ENCODE results near the gene SCGB3A1.

Gene SCGB3A1

DNA sequence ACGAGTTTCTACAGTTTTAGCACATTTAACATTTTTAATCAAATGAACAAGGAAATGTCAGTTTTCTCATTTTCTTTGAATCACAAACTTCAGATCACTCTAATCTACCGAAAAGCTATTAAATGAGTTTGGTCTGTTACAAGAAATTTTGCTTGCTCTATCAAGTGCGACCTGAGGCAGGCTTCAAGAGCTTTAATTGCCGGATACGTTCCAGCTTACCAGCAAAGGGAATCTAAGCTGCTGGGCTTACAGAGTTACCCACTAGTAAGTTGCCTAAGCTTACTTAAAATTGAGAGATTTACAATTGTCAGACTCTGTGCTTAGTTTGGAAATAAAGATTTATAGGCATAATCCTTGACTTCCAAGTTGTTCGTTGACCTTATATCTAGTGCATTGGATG, 10.6 kb downstream of the SCGB3A1 start:
- no peak overlapping the region for H3K4ac ChIP-seq (ENCODE audit: low read length)
- H4K91ac ChIP-seq (ENCODE audit: low read depth, low read length, poor library complexity), result no peak overlapping the region
- no peak overlapping the region for H2BK15ac ChIP-seq (ENCODE audit: low read length)
- no peak overlapping the region for H2AK5ac ChIP-seq (ENCODE audit: low read depth, low read length)
- no peaks in the 10 kb centered on the region for H3K27me3 ChIP-seq (ENCODE audit: control insufficient read depth in 3 of 3, insufficient read depth in 3 of 3, low read depth in 1 of 3, low read length in 3 of 3)
- no peak for DNase-seq (ENCODE audit: low spot score)
- H3K14ac ChIP-seq (ENCODE audit: low read length), result no peak overlapping the region
- no peaks in the 10 kb centered on the region for H3K79me1 ChIP-seq (ENCODE audit: low read depth, low read length)
- H3K4me3 ChIP-seq (ENCODE audit: low read length in 2 of 2), result no peak overlapping the region
- no peak overlapping the region for H2BK5ac ChIP-seq (ENCODE audit: low read length)
- H3K27ac ChIP-seq (replicated peaks; ENCODE audit: low read length), result no peak overlapping the region
- H2BK120ac ChIP-seq (ENCODE audit: low read depth, low read length), result no peak overlapping the region
- H3K4me2 ChIP-seq (ENCODE audit: insufficient read depth, low read length, poor library complexity, severe bottlenecking), result no peak overlapping the region
- no peak overlapping the region for H2BK12ac ChIP-seq (ENCODE audit: low read length)
- H3K9ac ChIP-seq (ENCODE audit: low read depth, low read length, poor library complexity), result no peak overlapping the region
- H4K8ac ChIP-seq (ENCODE audit: low read depth, low read length), result no peak overlapping the region
- peaks cover 6 to 35% of the 10 kb centered on the region in 2 donors for H3K36me3 ChIP-seq (replicated peaks in 1 of 2; ENCODE audit: control insufficient read depth in 2 of 2, insufficient read depth in 2 of 2, low read length in 2 of 2)
- H3K9me3 ChIP-seq (replicated peaks in 1 of 2; ENCODE audit: control insufficient read depth in 2 of 2, insufficient read depth in 1 of 2, low read depth in 1 of 2, low read length in 2 of 2), result no peaks in the 10 kb centered on the region
- H3K4me1 ChIP-seq (ENCODE audit: control insufficient read depth in 2 of 2, insufficient read depth in 1 of 2, low read depth in 1 of 2, low read length in 2 of 2), result no peaks in the 10 kb centered on the region
- WGBS, 2 donors (ENCODE audit: extremely low coverage in 2 of 2, insufficient read length in 2 of 2, insufficient replicate concordance in 1 of 2), result no CpG with 5 or more reads among the region's 6 CpGs
- H3K23ac ChIP-seq (ENCODE audit: low read depth, low read length, poor library complexity), result no peak overlapping the region
- no peak overlapping the region for H3K18ac ChIP-seq (ENCODE audit: low read length)
- no peak overlapping the region for H2AFZ ChIP-seq (ENCODE audit: low read length)

DNA sequence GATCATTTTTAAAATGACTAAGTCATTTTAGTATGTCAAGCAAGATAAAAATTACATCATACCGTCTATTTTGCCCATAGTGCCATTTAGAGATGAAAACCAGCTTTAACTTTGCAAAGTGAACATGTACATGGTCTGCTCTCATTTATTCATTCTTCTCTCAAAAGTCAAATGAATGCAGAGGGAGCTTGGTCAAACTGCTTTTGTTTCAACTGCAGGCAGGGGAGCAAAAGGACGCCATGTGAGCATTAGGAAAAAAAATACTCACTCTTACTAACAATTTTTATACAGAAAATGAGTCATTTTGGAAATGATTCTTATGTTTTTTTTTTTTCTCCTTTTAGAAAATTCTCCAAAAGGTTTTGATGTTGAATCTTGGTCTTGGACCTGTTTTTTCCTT, 15.7 kb downstream of the SCGB3A1 start:
- H4K8ac ChIP-seq (ENCODE audit: low read depth, low read length), result no peak overlapping the region
- H3K4me1 ChIP-seq (ENCODE audit: control insufficient read depth in 2 of 2, insufficient read depth in 1 of 2, low read depth in 1 of 2, low read length in 2 of 2), result no peaks in the 10 kb centered on the region
- no peak overlapping the region for H3K4ac ChIP-seq (ENCODE audit: low read length)
- no peak overlapping the region for H3K14ac ChIP-seq (ENCODE audit: low read length)
- no peak overlapping the region for H3K23ac ChIP-seq (ENCODE audit: low read depth, low read length, poor library complexity)
- H3K9me3 ChIP-seq (replicated peaks in 1 of 2; ENCODE audit: control insufficient read depth in 2 of 2, insufficient read depth in 1 of 2, low read depth in 1 of 2, low read length in 2 of 2), result no peaks in the 10 kb centered on the region
- no peak overlapping the region for H2AFZ ChIP-seq (ENCODE audit: low read length)
- H4K91ac ChIP-seq (ENCODE audit: low read depth, low read length, poor library complexity), result no peak overlapping the region
- H2AK5ac ChIP-seq (ENCODE audit: low read depth, low read length), result no peak overlapping the region
- H2BK5ac ChIP-seq (ENCODE audit: low read length), result no peak overlapping the region
- no peak overlapping the region for H3K18ac ChIP-seq (ENCODE audit: low read length)
- no peak overlapping the region for H3K27ac ChIP-seq (replicated peaks; ENCODE audit: low read length)
- WGBS, 2 donors (ENCODE audit: extremely low coverage in 2 of 2, insufficient read length in 2 of 2, insufficient replicate concordance in 1 of 2), result no CpG with 5 or more reads among the region's 2 CpGs
- H3K9ac ChIP-seq (ENCODE audit: low read depth, low read length, poor library complexity), result no peak overlapping the region
- H3K4me3 ChIP-seq (ENCODE audit: low read length in 2 of 2), result no peak overlapping the region
- H3K79me1 ChIP-seq (ENCODE audit: low read depth, low read length), result no peaks in the 10 kb centered on the region
- H3K27me3 ChIP-seq (ENCODE audit: control insufficient read depth in 3 of 3, insufficient read depth in 3 of 3, low read depth in 1 of 3, low read length in 3 of 3), result no peaks in the 10 kb centered on the region
- no peak overlapping the region for H2BK120ac ChIP-seq (ENCODE audit: low read depth, low read length)
- no peak overlapping the region for H2BK15ac ChIP-seq (ENCODE audit: low read length)
- H3K4me2 ChIP-seq (ENCODE audit: insufficient read depth, low read length, poor library complexity, severe bottlenecking), result no peak overlapping the region
- no peak for DNase-seq (ENCODE audit: low spot score)
- H2BK12ac ChIP-seq (ENCODE audit: low read length), result no peak overlapping the region
- H3K36me3 ChIP-seq (replicated peaks in 1 of 2; ENCODE audit: control insufficient read depth in 2 of 2, insufficient read depth in 2 of 2, low read length in 2 of 2), result peaks cover 19 to 87% of the 10 kb centered on the region in 2 donors

DNA sequence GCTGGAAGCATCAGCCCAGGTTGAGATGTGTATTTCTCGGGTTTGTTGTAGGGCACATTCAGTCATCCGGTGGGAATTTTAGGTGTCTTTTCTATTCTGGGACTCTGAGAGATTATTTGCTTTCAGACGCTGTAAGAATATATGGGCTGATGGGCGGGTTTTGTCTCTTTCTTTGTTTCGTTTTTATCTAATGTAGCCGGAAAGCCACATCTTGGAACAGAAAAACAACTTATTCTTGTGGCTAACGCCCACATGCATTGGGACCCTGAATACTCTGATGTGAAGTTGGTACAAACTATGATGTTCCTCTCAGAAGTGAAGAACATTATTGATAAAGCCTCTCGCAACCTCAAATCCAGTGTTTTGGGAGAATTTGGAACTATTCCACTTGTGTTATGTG, 22.4 kb downstream of the SCGB3A1 start:
- Histone ChIP-seq H2BK5ac (ENCODE audit: low read length) (no peak overlapping the region), H3K9me3 (replicated peaks in 1 of 2; ENCODE audit: control insufficient read depth in 2 of 2, insufficient read depth in 1 of 2, low read depth in 1 of 2, low read length in 2 of 2) (no peaks in the 10 kb centered on the region), H2AK5ac (ENCODE audit: low read depth, low read length) (no peak overlapping the region), H3K4me2 (ENCODE audit: insufficient read depth, low read length, poor library complexity, severe bottlenecking) (no peak overlapping the region), H3K4ac (ENCODE audit: low read length) (no peak overlapping the region), H3K36me3 (replicated peaks in 1 of 2; ENCODE audit: control insufficient read depth in 2 of 2, insufficient read depth in 2 of 2, low read length in 2 of 2) (peaks cover 28 to 100% of the 10 kb centered on the region in 2 donors), H3K27ac (replicated peaks; ENCODE audit: low read length) (no peak overlapping the region), H3K4me1 (ENCODE audit: control insufficient read depth in 2 of 2, insufficient read depth in 1 of 2, low read depth in 1 of 2, low read length in 2 of 2) (no peaks in the 10 kb centered on the region), H3K79me1 (ENCODE audit: low read depth, low read length) (no peaks in the 10 kb centered on the region), H4K8ac (ENCODE audit: low read depth, low read length) (no peak overlapping the region), H3K27me3 (ENCODE audit: control insufficient read depth in 3 of 3, insufficient read depth in 3 of 3, low read depth in 1 of 3, low read length in 3 of 3) (no peaks in the 10 kb centered on the region), H2BK120ac (ENCODE audit: low read depth, low read length) (no peak overlapping the region), H3K4me3 (ENCODE audit: low read length in 2 of 2) (no peak overlapping the region), H2BK15ac (ENCODE audit: low read length) (no peak overlapping the region), H3K18ac (ENCODE audit: low read length) (no peak overlapping the region), H3K23ac (ENCODE audit: low read depth, low read length, poor library complexity) (no peak overlapping the region), H3K14ac (ENCODE audit: low read length) (no peak overlapping the region), H2BK12ac (ENCODE audit: low read length) (no peak overlapping the region), H4K91ac (ENCODE audit: low read depth, low read length, poor library complexity) (no peak overlapping the region), H2AFZ (ENCODE audit: low read length) (no peak overlapping the region), H3K9ac (ENCODE audit: low read depth, low read length, poor library complexity) (no peak overlapping the region)
- WGBS, 2 donors (ENCODE audit: extremely low coverage in 2 of 2, insufficient read length in 2 of 2, insufficient replicate concordance in 1 of 2), result no CpG with 5 or more reads among the region's 8 CpGs
- DNase-seq (ENCODE audit: low spot score), result no peak

DNA sequence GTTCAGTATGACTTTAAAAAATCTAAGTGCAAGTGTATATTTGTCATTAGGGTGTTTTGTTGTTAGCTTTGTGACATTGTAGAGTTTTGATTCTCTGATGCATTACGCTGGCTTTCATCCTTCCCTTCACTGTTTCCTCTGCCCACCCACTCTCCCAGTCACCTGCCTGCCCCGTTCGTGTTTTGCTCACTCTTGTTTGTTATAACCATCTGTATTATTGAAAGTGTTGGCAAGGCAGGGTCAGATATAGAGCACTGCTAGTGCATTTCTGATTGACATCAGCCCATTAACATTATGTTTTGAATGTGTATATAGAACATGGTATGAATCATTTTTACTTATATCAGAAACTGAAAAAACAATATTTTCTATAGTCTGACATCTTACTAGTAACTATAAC, 27.3 kb downstream of the SCGB3A1 start:
- Histone ChIP-seq H2BK5ac (ENCODE audit: low read length) (no peak overlapping the region), H2BK15ac (ENCODE audit: low read length) (no peak overlapping the region), H3K4me2 (ENCODE audit: insufficient read depth, low read length, poor library complexity, severe bottlenecking) (no peak overlapping the region), H3K79me1 (ENCODE audit: low read depth, low read length) (peaks cover 2% of the 10 kb centered on the region), H3K14ac (ENCODE audit: low read length) (no peak overlapping the region), H2AK5ac (ENCODE audit: low read depth, low read length) (no peak overlapping the region), H3K4me1 (ENCODE audit: control insufficient read depth in 2 of 2, insufficient read depth in 1 of 2, low read depth in 1 of 2, low read length in 2 of 2) (no peaks in the 10 kb centered on the region), H3K4ac (ENCODE audit: low read length) (no peak overlapping the region), H3K9me3 (replicated peaks in 1 of 2; ENCODE audit: control insufficient read depth in 2 of 2, insufficient read depth in 1 of 2, low read depth in 1 of 2, low read length in 2 of 2) (peaks cover 0 to 10% of the 10 kb centered on the region in 2 donors), H2AFZ (ENCODE audit: low read length) (no peak overlapping the region), H3K27ac (replicated peaks; ENCODE audit: low read length) (no peak overlapping the region), H4K8ac (ENCODE audit: low read depth, low read length) (no peak overlapping the region), H3K36me3 (replicated peaks in 1 of 2; ENCODE audit: control insufficient read depth in 2 of 2, insufficient read depth in 2 of 2, low read length in 2 of 2) (peaks cover 18 to 93% of the 10 kb centered on the region in 2 donors), H3K4me3 (ENCODE audit: low read length in 2 of 2) (no peak overlapping the region), H2BK120ac (ENCODE audit: low read depth, low read length) (no peak overlapping the region), H2BK12ac (ENCODE audit: low read length) (no peak overlapping the region), H3K23ac (ENCODE audit: low read depth, low read length, poor library complexity) (no peak overlapping the region), H3K27me3 (ENCODE audit: control insufficient read depth in 3 of 3, insufficient read depth in 3 of 3, low read depth in 1 of 3, low read length in 3 of 3) (no peaks in the 10 kb centered on the region), H4K91ac (ENCODE audit: low read depth, low read length, poor library complexity) (no peak overlapping the region), H3K18ac (ENCODE audit: low read length) (no peak overlapping the region), H3K9ac (ENCODE audit: low read depth, low read length, poor library complexity) (no peak overlapping the region)
- WGBS, 2 donors (ENCODE audit: extremely low coverage in 2 of 2, insufficient read length in 2 of 2, insufficient replicate concordance in 1 of 2), result no CpG with 5 or more reads among the region's 3 CpGs
- DNase-seq (ENCODE audit: low spot score), result no peak
